Activated CD8-positive, alpha-beta T cell treated with anti-CD3 and anti-CD28 coated beads, Interleukin-2, amount 10 ng/mL, durations not matched to agents 7 days and 5 days (primary cell): ENCODE data around the gene DNAI7. TPM values are rescaled to one million over a fixed set of nuclear protein-coding genes. Genes with fewer than 3 reads are reported as not detected.

ENCODE experiments used
- ATAC-seq: fragments of 150-1000 bp; cut with Tn5 transposase; one replicate; pipeline ENCODE4 v1.10.0; 2021; ENCODE audit warnings: moderate library complexity
- CTCF ChIA-PET: fragments of 350-600 bp; sonication (Branson Sonifier 250); formaldehyde crosslinking; loops from one replicate; lab custom pipeline; 2021; ENCODE audit warnings: antibody characterized with exemption; lab: Charles Lee
- POLR2A ChIA-PET: fragments of 350-600 bp; sonication (Branson Sonifier 250); formaldehyde crosslinking; loops from one replicate; lab custom pipeline; 2021; ENCODE audit warnings: antibody characterized with exemption; lab: Charles Lee
- DNase-seq: peaks from one replicate; pipeline ENCODE4 v3.0.0-alpha.2; 2020
- H3K27ac Mint-ChIP-seq: one replicate; pipeline ENCODE4 v1.8.0; 2021; ENCODE audit warnings: mild to moderate bottlenecking, mixed read lengths
- H3K27me3 Mint-ChIP-seq: one replicate; pipeline ENCODE4 v1.8.0; 2021; ENCODE audit warnings: low read depth, mixed read lengths
- H3K36me3 Mint-ChIP-seq: one replicate; pipeline ENCODE4 v1.8.0; 2021; ENCODE audit warnings: low read depth, mixed read lengths
- H3K4me1 Mint-ChIP-seq: one replicate; pipeline ENCODE4 v1.8.0; 2021; ENCODE audit warnings: low read depth, mixed read lengths
- H3K4me3 Mint-ChIP-seq: one replicate; pipeline ENCODE4 v1.8.0; 2021; ENCODE audit warnings: mild to moderate bottlenecking, mixed read lengths
- H3K9me3 Mint-ChIP-seq: one replicate; pipeline ENCODE4 v1.8.0; 2022; ENCODE audit warnings: mixed read lengths; ENCODE audit not compliant: insufficient read depth
- total RNA-seq, 2 experiments: library from RNA; stranded (reverse); gene quantifications; one replicate each; pipeline ENCODE4 v1.2.3, GENCODE V29; 2021

Gene DNAI7
- total RNA-seq, 2 experiments from 2014 or later = 0.16 TPM; not detected in 1

DNA sequence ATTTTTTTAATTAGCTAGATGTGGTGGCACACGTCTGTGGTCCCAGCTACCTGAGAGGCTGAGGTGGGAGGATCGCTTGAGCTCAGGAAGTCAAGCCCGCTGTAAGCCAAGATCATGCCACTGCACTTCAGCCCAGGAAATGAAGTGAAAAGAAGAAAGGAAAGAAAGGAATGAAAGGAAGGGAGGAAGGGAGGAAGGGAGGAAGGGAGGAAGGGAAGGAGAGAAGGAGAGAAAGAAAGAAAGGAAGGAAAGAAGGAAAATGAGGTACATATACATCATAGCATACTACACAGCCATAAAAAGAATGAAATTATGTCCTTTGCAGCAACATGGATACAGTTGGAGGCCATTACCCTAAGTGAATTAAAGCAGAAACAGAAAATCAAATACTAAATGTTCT, 12.2 kb downstream of the DNAI7 start:
- ATAC-seq = no peak
- no peak for DNase-seq
- Mint-ChIP-seq H3K27ac (no peak overlapping the region), H3K36me3 (no peaks in the 10 kb centered on the region), H3K4me1 (peaks cover 16% of the 10 kb centered on the region), H3K9me3 (no peaks in the 10 kb centered on the region), H3K27me3 (no peaks in the 10 kb centered on the region), H3K4me3 (no peak overlapping the region)
- ChIA-PET POLR2A (interaction anchor here (0.6 kb wide), 3 partner anchors 73 to 716 kb away, joined by 3 to 6 read pairs (median 4); no protein-coding TSS in a partner anchor), CTCF (no interaction called here)

DNA sequence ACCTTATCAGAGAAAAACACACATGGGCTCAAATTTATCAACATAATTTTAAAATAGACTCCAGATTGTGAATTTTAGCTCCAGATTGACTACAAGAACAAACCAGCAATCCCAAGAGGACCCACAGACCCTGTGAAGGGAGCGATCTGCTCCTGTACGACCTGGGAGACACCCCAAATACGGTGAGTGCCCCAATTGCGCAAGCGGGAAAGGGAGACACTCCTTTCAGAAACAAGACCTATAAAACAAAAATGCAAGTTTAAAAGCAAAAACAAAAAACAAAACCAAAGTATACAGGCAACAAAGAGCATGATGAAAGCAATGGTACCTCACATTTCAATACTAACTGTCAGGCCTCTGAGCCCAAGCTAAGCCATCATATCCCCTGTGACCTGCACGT, 32.1 kb downstream of the DNAI7 start:
- H3K4me1 Mint-ChIP-seq = no peaks in the 10 kb centered on the region
- peaks cover 3% of the 10 kb centered on the region for H3K27me3 Mint-ChIP-seq
- H3K9me3 Mint-ChIP-seq = no peaks in the 10 kb centered on the region
- no peaks in the 10 kb centered on the region for H3K36me3 Mint-ChIP-seq
- ChIA-PET CTCF (no interaction called here), POLR2A (no interaction called here)
- ATAC-seq = no peak
- no peak overlapping the region for H3K27ac Mint-ChIP-seq
- no peak overlapping the region for H3K4me3 Mint-ChIP-seq
- DNase-seq = no peak

GRCh38 chr12:25156061-25156460, 38.9 kb downstream of the DNAI7 start:
- H3K36me3 Mint-ChIP-seq = no peaks in the 10 kb centered on the region
- peaks cover 3% of the 10 kb centered on the region for H3K27me3 Mint-ChIP-seq
- DNase-seq (no peak), ATAC-seq (no peak)
- no peaks in the 10 kb centered on the region for H3K9me3 Mint-ChIP-seq
- POLR2A ChIA-PET = no interaction called here
- H3K4me1 Mint-ChIP-seq = peaks cover 6% of the 10 kb centered on the region
- no peak overlapping the region for H3K4me3 Mint-ChIP-seq
- no peak overlapping the region for H3K27ac Mint-ChIP-seq
- CTCF ChIA-PET = interaction anchor here (0.6 to 3.2 kb wide), 7 partner anchors 14 to 295 kb away, joined by 3 to 32 read pairs (median 8); partner anchors contain the start of genes DNAI7 and ETFRF1

DNA sequence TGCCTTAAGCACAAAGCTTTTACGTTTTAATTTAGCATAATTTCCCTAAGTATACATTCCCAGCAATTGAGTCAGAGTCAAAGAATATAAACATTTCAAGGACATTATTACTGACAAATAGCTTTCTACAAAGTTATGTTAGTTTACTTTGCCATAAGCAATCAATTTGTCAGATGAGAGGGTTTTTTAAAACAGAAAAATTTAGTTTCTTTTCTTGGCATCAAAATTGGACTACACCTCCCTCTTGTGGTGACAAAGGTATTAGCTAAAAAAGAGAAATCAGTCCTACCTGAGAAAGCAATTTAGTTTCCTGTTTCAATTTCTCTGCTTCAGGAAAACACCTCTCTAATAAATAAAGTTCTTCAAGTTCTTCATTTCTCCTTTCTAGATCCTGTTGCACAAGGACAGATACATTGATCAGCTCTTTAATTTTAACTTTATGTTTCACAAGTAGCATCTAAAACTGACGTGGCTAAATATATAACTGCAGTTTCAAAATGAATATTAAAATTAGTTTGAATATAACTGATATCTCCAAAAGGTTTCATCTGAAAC, 39.9 kb downstream of the DNAI7 start:
- ATAC-seq (no peak), DNase-seq (no peak)
- Mint-ChIP-seq H3K36me3 (no peaks in the 10 kb centered on the region), H3K4me1 (peaks cover 6% of the 10 kb centered on the region), H3K27me3 (no peaks in the 10 kb centered on the region), H3K9me3 (no peaks in the 10 kb centered on the region), H3K27ac (no peak overlapping the region), H3K4me3 (no peak overlapping the region)
- CTCF ChIA-PET = interaction anchor here (0.8 to 3.2 kb wide), 32 partner anchors 10 to 281 kb away, joined by 3 to 32 read pairs (median 4); partner anchors contain the start of genes DNAI7 and ETFRF1
- POLR2A ChIA-PET = no interaction called here

GRCh38 chr12:25152055-25152454, 42.9 kb downstream of the DNAI7 start:
- POLR2A ChIA-PET = no interaction called here
- Mint-ChIP-seq H3K9me3 (no peaks in the 10 kb centered on the region), H3K27ac (no peak overlapping the region), H3K36me3 (no peaks in the 10 kb centered on the region), H3K27me3 (no peaks in the 10 kb centered on the region), H3K4me3 (no peak overlapping the region), H3K4me1 (peaks cover 6% of the 10 kb centered on the region)
- ATAC-seq (no peak), DNase-seq (no peak)
- CTCF ChIA-PET = interaction anchor here (1.6 to 2.9 kb wide), 4 partner anchors 9 to 160 kb away, joined by 3 to 12 read pairs (median 8); no protein-coding TSS in a partner anchor

DNA sequence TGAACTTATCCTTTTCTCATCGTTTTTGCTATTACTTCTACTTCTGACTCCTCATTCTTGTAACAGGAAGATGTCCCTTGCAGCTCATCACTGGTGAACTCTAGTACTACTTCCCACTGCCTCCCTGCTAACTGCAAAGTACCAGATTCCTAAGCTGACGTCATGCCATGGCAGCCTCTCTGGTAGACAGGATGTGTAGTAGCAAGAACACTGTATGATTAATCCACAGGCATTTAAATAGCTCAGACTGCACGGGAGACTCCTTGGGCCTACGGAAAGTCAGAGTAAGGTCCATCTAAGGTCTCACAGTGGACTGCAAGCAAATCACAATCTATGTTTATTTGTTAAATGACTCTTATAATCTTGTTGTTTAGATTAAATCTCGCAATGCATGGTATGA, 43.5 kb downstream of the DNAI7 start:
- no peaks in the 10 kb centered on the region for H3K36me3 Mint-ChIP-seq
- ChIA-PET POLR2A (no interaction called here), CTCF (interaction anchor here (2.2 to 2.9 kb wide), 3 partner anchors 8 to 160 kb away, joined by 7 to 12 read pairs (median 10); no protein-coding TSS in a partner anchor)
- DNase-seq (no peak), ATAC-seq (no peak)
- no peaks in the 10 kb centered on the region for H3K9me3 Mint-ChIP-seq
- peaks cover 6% of the 10 kb centered on the region for H3K4me1 Mint-ChIP-seq
- no peak overlapping the region for H3K27ac Mint-ChIP-seq
- H3K27me3 Mint-ChIP-seq = no peaks in the 10 kb centered on the region
- no peak overlapping the region for H3K4me3 Mint-ChIP-seq

DNA sequence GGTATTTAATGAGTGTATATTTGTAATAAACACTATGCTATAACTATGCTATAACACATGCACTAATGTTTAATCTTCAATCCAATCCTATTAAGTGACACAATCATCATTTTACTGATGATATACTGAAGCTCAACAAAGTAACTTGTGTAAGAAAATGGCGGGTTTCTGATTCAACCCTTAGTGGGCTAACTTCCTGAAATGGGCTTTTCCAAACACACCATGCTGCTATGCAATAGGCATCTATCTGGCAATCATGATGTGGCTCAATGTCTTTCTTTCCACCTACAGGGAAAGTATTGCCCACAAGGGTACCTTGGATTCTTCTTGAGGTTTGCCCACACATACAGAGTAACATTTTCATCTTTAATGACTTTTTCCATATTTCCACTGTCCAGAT, 48.3 kb downstream of the DNAI7 start:
- DNase-seq (no peak), ATAC-seq (no peak)
- ChIA-PET POLR2A (interaction anchor here (0.6 kb wide), 1 partner anchor 41 kb away, joined by 3 read pairs; no protein-coding TSS in a partner anchor), CTCF (interaction anchor here (1.2 kb wide), 1 partner anchor 10 kb away, joined by 3 read pairs; no protein-coding TSS in a partner anchor)
- peaks cover 2% of the 10 kb centered on the region for H3K27me3 Mint-ChIP-seq
- H3K36me3 Mint-ChIP-seq = no peaks in the 10 kb centered on the region
- no peaks in the 10 kb centered on the region for H3K4me1 Mint-ChIP-seq
- H3K27ac Mint-ChIP-seq = no peak overlapping the region
- no peaks in the 10 kb centered on the region for H3K9me3 Mint-ChIP-seq
- no peak overlapping the region for H3K4me3 Mint-ChIP-seq

- POLR2A ChIA-PET = no interaction called here
- CTCF ChIA-PET = interaction anchor here (0.7 to 3.1 kb wide), 10 partner anchors 8 to 187 kb away, joined by 3 to 17 read pairs (median 3); no protein-coding TSS in a partner anchor
Observed at GRCh38 chr12:25135531-25136154, 59.3 kb downstream of the DNAI7 start.

DNA sequence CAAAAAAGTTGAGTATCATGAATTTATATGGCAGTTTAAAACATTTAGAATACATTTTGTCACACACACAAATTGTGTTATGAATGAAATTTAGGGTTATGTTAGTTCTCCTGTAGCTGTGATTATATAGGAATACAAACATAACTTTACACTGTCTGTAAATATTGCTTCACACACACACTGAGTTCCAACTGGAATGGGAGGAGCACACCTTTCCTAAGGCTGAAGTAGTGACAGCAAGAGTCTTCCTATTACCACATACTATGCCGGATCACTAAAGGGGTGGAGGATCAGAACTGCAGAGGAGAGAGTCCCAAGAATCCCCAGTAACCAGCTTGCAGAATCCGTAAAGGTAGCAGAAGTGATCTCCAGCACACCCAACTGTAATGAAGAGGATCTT, 63.7 kb downstream of the DNAI7 start:
- no peaks in the 10 kb centered on the region for H3K36me3 Mint-ChIP-seq
- CTCF ChIA-PET = interaction anchor here (0.8 to 7.6 kb wide), 4 partner anchors 76 to 280 kb away, joined by 3 to 60 read pairs (median 4); no protein-coding TSS in a partner anchor
- H3K4me3 Mint-ChIP-seq = no peak overlapping the region
- POLR2A ChIA-PET = no interaction called here
- no peaks in the 10 kb centered on the region for H3K27me3 Mint-ChIP-seq
- no peak for ATAC-seq
- no peaks in the 10 kb centered on the region for H3K4me1 Mint-ChIP-seq
- no peak overlapping the region for H3K27ac Mint-ChIP-seq
- no peak for DNase-seq
- no peaks in the 10 kb centered on the region for H3K9me3 Mint-ChIP-seq

More at GRCh38 chr12:25135531-25136154, 59.3 kb downstream of the DNAI7 start:
- H3K27me3 Mint-ChIP-seq = peaks cover 10% of the 10 kb centered on the region
- no peak overlapping the region for H3K27ac Mint-ChIP-seq
- ATAC-seq = no peak
- DNase-seq = peak; percentile 24
- H3K4me1 Mint-ChIP-seq = no peaks in the 10 kb centered on the region
- no peak overlapping the region for H3K4me3 Mint-ChIP-seq
- H3K9me3 Mint-ChIP-seq = no peaks in the 10 kb centered on the region
- no peaks in the 10 kb centered on the region for H3K36me3 Mint-ChIP-seq

- Mint-ChIP-seq H3K36me3 (no peaks in the 10 kb centered on the region), H3K27me3 (no peaks in the 10 kb centered on the region), H3K4me3 (no peak overlapping the region), H3K4me1 (no peaks in the 10 kb centered on the region), H3K27ac (no peak overlapping the region), H3K9me3 (no peaks in the 10 kb centered on the region)
- CTCF ChIA-PET = interaction anchor here (1.9 to 7.6 kb wide), 2 partner anchors 139 to 279 kb away, joined by 5 to 60 read pairs; no protein-coding TSS in a partner anchor
- DNase-seq = no peak
- ATAC-seq = no peak
- POLR2A ChIA-PET = no interaction called here
Observed at GRCh38 chr12:25130741-25131188, 64.2 kb downstream of the DNAI7 start.

- ChIA-PET CTCF (interaction anchor here (0.8 to 7.6 kb wide), 4 partner anchors 8 to 261 kb away, joined by 3 to 60 read pairs (median 3); no protein-coding TSS in a partner anchor), POLR2A (interaction anchor here (0.7 kb wide), 1 partner anchor 74 kb away, joined by 3 read pairs; no protein-coding TSS in a partner anchor)
- no peaks in the 10 kb centered on the region for H3K4me1 Mint-ChIP-seq
- no peak overlapping the region for H3K4me3 Mint-ChIP-seq
- DNase-seq = no peak
- H3K9me3 Mint-ChIP-seq = no peaks in the 10 kb centered on the region
- H3K27ac Mint-ChIP-seq = no peak overlapping the region
- no peaks in the 10 kb centered on the region for H3K36me3 Mint-ChIP-seq
- H3K27me3 Mint-ChIP-seq = no peaks in the 10 kb centered on the region
- ATAC-seq = no peak
Observed at GRCh38 chr12:25126746-25127145, 68.2 kb downstream of the DNAI7 start.
